ENCODE measurements around the gene NEK2.
A peak's percentile ranks its signal among the peaks of the same experiment; 100 is the strongest.
"Not testable (repeated sequence)": the region's sequence is repeated elsewhere in the genome, so short reads cannot be mapped to it uniquely, and the experiment has no call there.

Gene NEK2

GRCh38 chr1:211650904-211651303, 24.5 kb downstream of the NEK2 start:
- no peak for DNase-seq (ENCODE audit: low read depth)
- no peak overlapping the region for H3K4me3 ChIP-seq (ENCODE audit: low read depth, low read length)
- no peak for TF ChIP-seq MAX (IDR thresholded peaks at IDR 0.05; ENCODE audit: low read depth, low read length)
- TF ChIP-seq POLR2A (IDR thresholded peaks at IDR 0.05; ENCODE audit: extremely low read depth, insufficient read length), result no peak
- no peak for TF ChIP-seq CTCF (IDR thresholded peaks at IDR 0.05; ENCODE audit: low read depth, low read length)
- TF ChIP-seq MYC (IDR thresholded peaks at IDR 0.05; ENCODE audit: low read depth, low read length), result no peak

GRCh38 chr1:211648980-211649934, 26.2 kb downstream of the NEK2 start:
- H3K4me3 ChIP-seq (ENCODE audit: low read depth, low read length), result no peak overlapping the region
- TF ChIP-seq POLR2A (IDR thresholded peaks at IDR 0.05; ENCODE audit: extremely low read depth, insufficient read length), result no peak
- no peak for TF ChIP-seq MYC (IDR thresholded peaks at IDR 0.05; ENCODE audit: low read depth, low read length)
- peak; percentile 68 for TF ChIP-seq CTCF (IDR thresholded peaks at IDR 0.05; ENCODE audit: low read depth, low read length)
- no peak for TF ChIP-seq MAX (IDR thresholded peaks at IDR 0.05; ENCODE audit: low read depth, low read length)
- peak; percentile 64 for DNase-seq (ENCODE audit: low read depth)

- TF ChIP-seq POLR2A (IDR thresholded peaks at IDR 0.05; ENCODE audit: extremely low read depth, insufficient read length), result no peak
- TF ChIP-seq MAX (IDR thresholded peaks at IDR 0.05; ENCODE audit: low read depth, low read length), result no peak
- TF ChIP-seq CTCF (IDR thresholded peaks at IDR 0.05; ENCODE audit: low read depth, low read length), result no peak
- no peak for TF ChIP-seq MYC (IDR thresholded peaks at IDR 0.05; ENCODE audit: low read depth, low read length)
- no peak for DNase-seq (ENCODE audit: low read depth)
- no peak overlapping the region for H3K4me3 ChIP-seq (ENCODE audit: low read depth, low read length)
Measured at GRCh38 chr1:211648336-211648735, 27.1 kb downstream of the NEK2 start.

- DNase-seq (ENCODE audit: low read depth), result no peak
- TF ChIP-seq POLR2A (IDR thresholded peaks at IDR 0.05; ENCODE audit: extremely low read depth, insufficient read length), result no peak
- no peak for TF ChIP-seq MYC (IDR thresholded peaks at IDR 0.05; ENCODE audit: low read depth, low read length)
- no peak for TF ChIP-seq CTCF (IDR thresholded peaks at IDR 0.05; ENCODE audit: low read depth, low read length)
- no peak for TF ChIP-seq MAX (IDR thresholded peaks at IDR 0.05; ENCODE audit: low read depth, low read length)
- H3K4me3 ChIP-seq (ENCODE audit: low read depth, low read length), result no peak overlapping the region
Measured at GRCh38 chr1:211647711-211648121, 27.7 kb downstream of the NEK2 start.

- DNase-seq (ENCODE audit: low read depth), result no peak
- no peak overlapping the region for H3K4me3 ChIP-seq (ENCODE audit: low read depth, low read length)
- no peak for TF ChIP-seq POLR2A (IDR thresholded peaks at IDR 0.05; ENCODE audit: extremely low read depth, insufficient read length)
- TF ChIP-seq CTCF (IDR thresholded peaks at IDR 0.05; ENCODE audit: low read depth, low read length), result no peak
- no peak for TF ChIP-seq MYC (IDR thresholded peaks at IDR 0.05; ENCODE audit: low read depth, low read length)
- TF ChIP-seq MAX (IDR thresholded peaks at IDR 0.05; ENCODE audit: low read depth, low read length), result no peak
Measured at GRCh38 chr1:211646566-211646965, 28.9 kb downstream of the NEK2 start.

GRCh38 chr1:211645601-211646000, 29.8 kb downstream of the NEK2 start:
- not testable (repeated sequence) for H3K4me3 ChIP-seq (ENCODE audit: low read depth, low read length); DNase-seq (ENCODE audit: low read depth)
